HL-60 (cell line): ENCODE measurements around the gene BEND2.
"Not testable (repeated sequence)": the region's sequence is repeated elsewhere in the genome, so short reads cannot be mapped to it uniquely, and the experiment has no call there.

Experiments
- DNase-seq, 2 experiments: peaks; one replicate each; pipeline ENCODE4 v3.0.0-alpha.2; 2010 to 2020; ENCODE audit warnings: low read depth in 1 of 2, low spot score in 1 of 2
- H3K27ac ChIP-seq: fragments of 250-450 bp; sonication (Bioruptor Pico); replicated peaks from 2 replicates; pipeline ENCODE4 v1.5.1; 2020; ENCODE audit warnings: mild to moderate bottlenecking, moderate library complexity
- H3K27me3 ChIP-seq: fragments of 250-450 bp; sonication (Bioruptor Pico); 2 replicates; pipeline ENCODE4 v1.5.1; 2021; ENCODE audit warnings: mild to moderate bottlenecking, moderate library complexity; ENCODE audit not compliant: insufficient read depth, poor library complexity, severe bottlenecking
- H3K4me3 ChIP-seq: replicated peaks from 2 replicates; pipeline ENCODE4 v1.5.1; 2011; ENCODE audit warnings: mild to moderate bottlenecking, control low read depth, low read length; ENCODE audit not compliant: insufficient read depth
- CTCF ChIP-seq: IDR thresholded peaks from one replicate; pipeline ENCODE4 v1.5.1; 2011; ENCODE audit warnings: low read length, control low read depth, inconsistent platforms; ENCODE audit not compliant: insufficient read depth
- GABPA ChIP-seq: IDR thresholded peaks from 2 replicates; pipeline ENCODE4 v1.6.1; 2012; ENCODE audit warnings: low read depth
- POLR2AphosphoS5 ChIP-seq: IDR thresholded peaks from 2 replicates; pipeline ENCODE4 v1.6.1; 2012; ENCODE audit warnings: low read depth
- REST ChIP-seq: IDR thresholded peaks from 2 replicates; pipeline ENCODE4 v1.6.1; 2012; ENCODE audit warnings: low read depth; ENCODE audit not compliant: insufficient replicate concordance
- SPI1 ChIP-seq: IDR thresholded peaks from 2 replicates; pipeline ENCODE4 v1.6.1; 2012; ENCODE audit warnings: low read depth, mild to moderate bottlenecking, borderline replicate concordance
- long read RNA-seq: library from polyadenylated mRNA; unstranded; transcript quantifications from one replicate; pipeline ENCODE4 v2.0.0, GENCODE V29; 2020

BEND2 gene
- long read RNA-seq: 0 reads

GRCh38 chrX:18220786-18221185, at the start of gene BEND2:
TSS of gene BEND2 (minus strand) at chrX:18220886. CDS start at chrX:18220750, 136 bp downstream.
- TF ChIP-seq REST: no peak
- no peak for TF ChIP-seq SPI1
- no peak for TF ChIP-seq CTCF
- no peak for TF ChIP-seq POLR2AphosphoS5
- TF ChIP-seq GABPA: no peak
- no peak within 1 kb of the TSS for H3K4me3 ChIP-seq
- H3K27ac ChIP-seq: no peak within 1 kb of the TSS
- DNase-seq: no peak
- H3K27me3 ChIP-seq: no peaks in the 10 kb centered on the region

DNA sequence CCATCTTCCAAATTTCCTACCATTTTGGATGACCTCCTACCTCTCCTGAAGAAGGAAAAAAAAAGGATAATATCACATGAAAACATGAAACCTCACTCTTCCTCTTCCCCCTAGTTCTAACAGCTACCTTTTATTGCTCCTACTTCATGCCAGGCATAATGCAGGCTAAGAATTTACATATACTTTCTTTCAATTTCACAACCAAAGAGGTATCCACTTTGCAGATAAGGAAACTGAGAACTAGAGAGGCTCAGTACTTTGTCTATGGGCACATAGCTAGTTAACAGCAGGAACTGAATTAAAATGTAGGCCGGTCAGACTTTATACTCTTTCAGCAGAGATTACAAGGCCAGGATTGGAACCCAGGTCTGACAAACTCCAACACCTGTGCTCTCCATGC, 34.4 kb upstream of the BEND2 start:
- no peaks in the 10 kb centered on the region for H3K27me3 ChIP-seq
- H3K4me3 ChIP-seq: no peak overlapping the region
- H3K27ac ChIP-seq: no peak overlapping the region
- no peak for DNase-seq
- no peak for TF ChIP-seq CTCF
- TF ChIP-seq REST: no peak
- TF ChIP-seq POLR2AphosphoS5: no peak
- no peak for TF ChIP-seq GABPA
- no peak for TF ChIP-seq SPI1

- H3K27ac ChIP-seq: no peak overlapping the region
- H3K27me3 ChIP-seq: no peaks in the 10 kb centered on the region
- DNase-seq: no peak
- no peak overlapping the region for H3K4me3 ChIP-seq
- TF ChIP-seq REST: no peak
- no peak for TF ChIP-seq POLR2AphosphoS5
Observed at GRCh38 chrX:18252644-18253359, 32.1 kb upstream of the BEND2 start.

DNA sequence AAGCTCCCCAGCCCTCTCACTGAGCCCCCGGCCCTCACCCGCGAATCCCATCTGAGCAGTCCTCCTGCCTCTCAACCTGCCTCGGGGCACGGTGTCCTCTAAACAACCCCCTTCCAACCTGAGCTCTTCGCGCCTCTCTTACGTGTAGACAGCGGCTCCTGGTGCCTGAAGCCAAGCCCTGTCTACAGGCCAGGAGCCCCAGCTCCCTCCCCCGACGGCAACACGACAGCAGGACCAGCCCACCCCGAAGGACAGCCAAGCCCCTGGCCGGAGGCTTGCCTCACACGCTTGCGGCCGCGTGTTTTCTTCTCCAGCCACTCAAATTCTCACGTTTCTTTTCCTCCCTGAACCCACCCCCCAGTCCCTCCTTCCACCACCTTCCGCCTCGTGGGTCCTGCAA, 9.0 kb upstream of the BEND2 start:
- not testable (repeated sequence) for DNase-seq, H3K27ac ChIP-seq, H3K27me3 ChIP-seq, H3K4me3 ChIP-seq
